HepG2 (cell line): ENCODE results near the gene NRN1L. TPM values are rescaled to one million over a fixed set of nuclear protein-coding genes. Genes with fewer than 3 reads are reported as not detected.

Experiments
- ARID2 ChIP-seq: sonication (generic); formaldehyde crosslinking; IDR thresholded peaks from 2 replicates; pipeline ENCODE4 v1.8.1; 2022; ENCODE audit warnings: mild to moderate bottlenecking, missing genetic modification reagents, borderline replicate concordance
- MXI1 ChIP-seq: IDR thresholded peaks from 3 replicates; pipeline ENCODE4 v1.6.1; 2012; ENCODE audit warnings: low read depth, low read length, inconsistent platforms, borderline replicate concordance
- NR3C1 ChIP-seq: sonication (generic); formaldehyde crosslinking; IDR thresholded peaks from 2 replicates; pipeline ENCODE4 v1.4.0; 2020; ENCODE audit warnings: missing genetic modification reagents
- PHF20 ChIP-seq: sonication (generic); formaldehyde crosslinking; IDR thresholded peaks from 2 replicates; pipeline ENCODE4 v1.5.0; 2020; ENCODE audit warnings: mild to moderate bottlenecking, missing genetic modification reagents
- RCOR2 ChIP-seq: IDR thresholded peaks from 2 replicates; pipeline ENCODE4 v1.6.1; 2016; ENCODE audit warnings: missing biosample characterization, missing genetic modification reagents
- SALL2 ChIP-seq: sonication (generic); formaldehyde crosslinking; IDR thresholded peaks from 2 replicates; pipeline ENCODE4 v1.8.1; 2023; ENCODE audit warnings: mild to moderate bottlenecking, missing genetic modification reagents, inconsistent platforms
- SRF ChIP-seq: IDR thresholded peaks from 2 replicates; pipeline ENCODE4 v1.6.1; 2011; ENCODE audit warnings: mild to moderate bottlenecking, low read depth, low read length, moderate library complexity
- TEAD3 ChIP-seq: optimal IDR thresholded peaks from 2 replicates; pipeline ENCODE3; 2016; ENCODE audit warnings: borderline replicate concordance
- ZNF17 ChIP-seq: sonication (generic); formaldehyde crosslinking; IDR thresholded peaks from 2 replicates; pipeline ENCODE4 v1.5.0; 2020; ENCODE audit warnings: mild to moderate bottlenecking, missing genetic modification reagents
- ZNF616 ChIP-seq: sonication (generic); formaldehyde crosslinking; IDR thresholded peaks from 2 replicates; pipeline ENCODE4 v1.5.0; 2020; ENCODE audit warnings: low read depth, mild to moderate bottlenecking, missing genetic modification reagents
- ZNF709 ChIP-seq: sonication (generic); formaldehyde crosslinking; IDR thresholded peaks from 2 replicates; pipeline ENCODE4 v1.5.0; 2020; ENCODE audit warnings: mild to moderate bottlenecking, missing genetic modification reagents
- polyA plus RNA-seq, 8 experiments: library from polyadenylated mRNA; depleted of rRNA in 3 of 8; stranded (reverse) in 7 of 8; unstranded in 1 of 8; fragments of >200 nt; fragmentation: Illumina TruSeq in 4 of 8; extraction: Trizol in 4 of 8; gene quantifications; 2 replicates each; pipeline versions ENCODE4 v1.2.1 to v1.2.3, GENCODE V29; 2011 to 2016; ENCODE audit warnings: low read depth in 4 of 8, missing spikeins in 1 of 8, mixed read lengths in 1 of 8; ENCODE audit not compliant: insufficient read depth in 1 of 8
- total RNA-seq, 5 experiments: library from RNA; depleted of rRNA; stranded (reverse); fragments of >200 nt; fragmentation: Illumina TruSeq; extraction: Trizol; gene quantifications; 2 replicates each; pipeline ENCODE4 v1.2.3, GENCODE V29; 2016; ENCODE audit warnings: low read depth in 1 of 5
- TF ChIP-seq, protein P1 (sequence below): IDR thresholded peaks from 2 replicates; pipeline ENCODE4 v1.4.0; 2020; ENCODE audit warnings: mild to moderate bottlenecking, missing genetic modification reagents
- TF ChIP-seq, protein P2 (sequence below): sonication (generic); formaldehyde crosslinking; IDR thresholded peaks from 2 replicates; pipeline ENCODE4 v1.4.0; 2020; ENCODE audit warnings: missing genetic modification reagents, mild to moderate bottlenecking, borderline replicate concordance
- TF ChIP-seq, protein P3 (sequence below): sonication (generic); formaldehyde crosslinking; IDR thresholded peaks from 2 replicates; pipeline ENCODE4 v1.5.0; 2020; ENCODE audit warnings: missing genetic modification reagents, mild to moderate bottlenecking, borderline replicate concordance
- TF ChIP-seq, protein P4 (sequence below): sonication (generic); formaldehyde crosslinking; IDR thresholded peaks from 2 replicates; pipeline ENCODE4 v1.4.0; 2020; ENCODE audit warnings: missing genetic modification reagents

The NRN1L gene
- total and polyA plus RNA-seq, 2 of the 13 experiments (the other 11 are each of a cell fraction or from before 2014, with no cell fraction given): 0.53 to 1.2 TPM

DNA sequence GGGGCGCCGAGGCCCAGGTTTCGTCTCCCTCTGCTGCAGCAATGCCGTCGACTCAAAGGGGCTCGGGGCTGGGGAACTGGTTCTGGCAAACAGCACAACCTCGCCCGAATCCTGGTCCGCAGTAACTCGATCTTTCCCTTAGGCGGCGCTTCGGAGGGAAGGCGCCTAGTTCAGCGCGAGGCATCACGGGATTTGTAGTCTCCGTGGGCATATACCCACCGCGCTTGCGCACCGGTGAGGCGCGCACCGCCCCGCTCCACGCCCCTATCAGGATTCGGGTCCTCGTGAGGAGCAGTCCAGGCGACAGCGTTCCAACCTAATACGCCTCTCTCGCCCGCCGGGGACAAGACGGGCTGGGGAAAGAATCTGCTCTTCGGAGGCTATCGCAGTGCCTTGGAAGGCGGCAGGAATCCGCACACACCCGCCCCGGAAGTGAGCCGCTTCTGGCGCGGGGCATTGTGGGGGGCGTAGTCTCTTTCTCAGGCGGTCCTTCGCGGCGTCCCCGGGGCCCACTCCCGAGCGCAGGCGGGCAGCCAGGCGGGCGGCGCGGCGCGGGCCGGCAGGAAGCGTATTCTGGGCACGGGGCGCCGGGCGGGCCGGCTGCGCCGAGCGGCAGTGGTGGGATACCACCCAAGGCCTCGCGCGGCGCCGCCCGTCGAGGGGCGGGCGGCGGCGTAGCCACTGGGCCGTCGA is 42.7 kb upstream of the NRN1L start, which contains the start of gene THAP11 (continued):
- TF ChIP-seq, protein P1, sequence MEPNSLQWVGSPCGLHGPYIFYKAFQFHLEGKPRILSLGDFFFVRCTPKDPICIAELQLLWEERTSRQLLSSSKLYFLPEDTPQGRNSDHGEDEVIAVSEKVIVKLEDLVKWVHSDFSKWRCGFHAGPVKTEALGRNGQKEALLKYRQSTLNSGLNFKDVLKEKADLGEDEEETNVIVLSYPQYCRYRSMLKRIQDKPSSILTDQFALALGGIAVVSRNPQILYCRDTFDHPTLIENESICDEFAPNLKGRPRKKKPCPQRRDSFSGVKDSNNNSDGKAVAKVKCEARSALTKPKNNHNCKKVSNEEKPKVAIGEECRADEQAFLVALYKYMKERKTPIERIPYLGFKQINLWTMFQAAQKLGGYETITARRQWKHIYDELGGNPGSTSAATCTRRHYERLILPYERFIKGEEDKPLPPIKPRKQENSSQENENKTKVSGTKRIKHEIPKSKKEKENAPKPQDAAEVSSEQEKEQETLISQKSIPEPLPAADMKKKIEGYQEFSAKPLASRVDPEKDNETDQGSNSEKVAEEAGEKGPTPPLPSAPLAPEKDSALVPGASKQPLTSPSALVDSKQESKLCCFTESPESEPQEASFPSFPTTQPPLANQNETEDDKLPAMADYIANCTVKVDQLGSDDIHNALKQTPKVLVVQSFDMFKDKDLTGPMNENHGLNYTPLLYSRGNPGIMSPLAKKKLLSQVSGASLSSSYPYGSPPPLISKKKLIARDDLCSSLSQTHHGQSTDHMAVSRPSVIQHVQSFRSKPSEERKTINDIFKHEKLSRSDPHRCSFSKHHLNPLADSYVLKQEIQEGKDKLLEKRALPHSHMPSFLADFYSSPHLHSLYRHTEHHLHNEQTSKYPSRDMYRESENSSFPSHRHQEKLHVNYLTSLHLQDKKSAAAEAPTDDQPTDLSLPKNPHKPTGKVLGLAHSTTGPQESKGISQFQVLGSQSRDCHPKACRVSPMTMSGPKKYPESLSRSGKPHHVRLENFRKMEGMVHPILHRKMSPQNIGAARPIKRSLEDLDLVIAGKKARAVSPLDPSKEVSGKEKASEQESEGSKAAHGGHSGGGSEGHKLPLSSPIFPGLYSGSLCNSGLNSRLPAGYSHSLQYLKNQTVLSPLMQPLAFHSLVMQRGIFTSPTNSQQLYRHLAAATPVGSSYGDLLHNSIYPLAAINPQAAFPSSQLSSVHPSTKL: peak; percentile 72
- peak; percentile 71; the same call in 1 of the 2 replicates for TF ChIP-seq SALL2 (CRISPR knock-in tag)
- TF ChIP-seq, protein P2, sequence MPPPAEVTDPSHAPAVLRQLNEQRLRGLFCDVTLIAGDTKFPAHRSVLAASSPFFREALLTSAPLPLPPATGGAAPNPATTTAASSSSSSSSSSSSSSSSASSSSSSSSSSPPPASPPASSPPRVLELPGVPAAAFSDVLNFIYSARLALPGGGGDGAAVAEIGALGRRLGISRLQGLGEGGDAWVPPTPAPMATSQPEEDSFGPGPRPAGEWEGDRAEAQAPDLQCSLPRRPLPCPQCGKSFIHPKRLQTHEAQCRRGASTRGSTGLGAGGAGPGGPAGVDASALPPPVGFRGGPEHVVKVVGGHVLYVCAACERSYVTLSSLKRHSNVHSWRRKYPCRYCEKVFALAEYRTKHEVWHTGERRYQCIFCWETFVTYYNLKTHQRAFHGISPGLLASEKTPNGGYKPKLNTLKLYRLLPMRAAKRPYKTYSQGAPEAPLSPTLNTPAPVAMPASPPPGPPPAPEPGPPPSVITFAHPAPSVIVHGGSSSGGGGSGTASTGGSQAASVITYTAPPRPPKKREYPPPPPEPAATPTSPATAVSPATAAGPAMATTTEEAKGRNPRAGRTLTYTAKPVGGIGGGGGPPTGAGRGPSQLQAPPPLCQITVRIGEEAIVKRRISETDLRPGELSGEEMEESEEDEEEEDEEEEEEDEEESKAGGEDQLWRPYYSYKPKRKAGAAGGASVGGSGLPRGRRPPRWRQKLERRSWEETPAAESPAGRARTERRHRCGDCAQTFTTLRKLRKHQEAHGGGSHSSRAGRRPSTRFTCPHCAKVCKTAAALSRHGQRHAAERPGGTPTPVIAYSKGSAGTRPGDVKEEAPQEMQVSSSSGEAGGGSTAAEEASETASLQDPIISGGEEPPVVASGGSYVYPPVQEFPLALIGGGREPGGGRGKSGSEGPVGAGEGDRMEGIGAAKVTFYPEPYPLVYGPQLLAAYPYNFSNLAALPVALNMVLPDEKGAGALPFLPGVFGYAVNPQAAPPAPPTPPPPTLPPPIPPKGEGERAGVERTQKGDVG (CRISPR knock-in tag): no peak; the same call in 1 of the 2 replicates
- TF ChIP-seq NR3C1 (CRISPR knock-in tag): no peak
- TF ChIP-seq, protein P3, sequence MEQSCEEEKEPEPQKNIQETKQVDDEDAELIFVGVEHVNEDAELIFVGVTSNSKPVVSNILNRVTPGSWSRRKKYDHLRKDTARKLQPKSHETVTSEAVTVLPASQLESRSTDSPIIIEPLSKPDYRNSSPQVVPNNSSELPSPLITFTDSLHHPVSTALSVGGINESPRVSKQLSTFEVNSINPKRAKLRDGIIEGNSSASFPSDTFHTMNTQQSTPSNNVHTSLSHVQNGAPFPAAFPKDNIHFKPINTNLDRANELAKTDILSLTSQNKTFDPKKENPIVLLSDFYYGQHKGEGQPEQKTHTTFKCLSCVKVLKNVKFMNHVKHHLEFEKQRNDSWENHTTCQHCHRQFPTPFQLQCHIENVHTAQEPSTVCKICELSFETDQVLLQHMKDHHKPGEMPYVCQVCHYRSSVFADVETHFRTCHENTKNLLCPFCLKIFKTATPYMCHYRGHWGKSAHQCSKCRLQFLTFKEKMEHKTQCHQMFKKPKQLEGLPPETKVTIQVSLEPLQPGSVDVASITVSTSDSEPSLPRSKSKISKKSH (CRISPR knock-in tag): no peak; the same call in none of the 2 replicates
- peak; percentile 43 for TF ChIP-seq PHF20 (CRISPR knock-in tag)
- no peak for TF ChIP-seq RCOR2 (CRISPR knock-in tag)
- peak; percentile 83; the same call in 1 of the 2 replicates for TF ChIP-seq ZNF709 (CRISPR knock-in tag)
- TF ChIP-seq, protein P4, sequence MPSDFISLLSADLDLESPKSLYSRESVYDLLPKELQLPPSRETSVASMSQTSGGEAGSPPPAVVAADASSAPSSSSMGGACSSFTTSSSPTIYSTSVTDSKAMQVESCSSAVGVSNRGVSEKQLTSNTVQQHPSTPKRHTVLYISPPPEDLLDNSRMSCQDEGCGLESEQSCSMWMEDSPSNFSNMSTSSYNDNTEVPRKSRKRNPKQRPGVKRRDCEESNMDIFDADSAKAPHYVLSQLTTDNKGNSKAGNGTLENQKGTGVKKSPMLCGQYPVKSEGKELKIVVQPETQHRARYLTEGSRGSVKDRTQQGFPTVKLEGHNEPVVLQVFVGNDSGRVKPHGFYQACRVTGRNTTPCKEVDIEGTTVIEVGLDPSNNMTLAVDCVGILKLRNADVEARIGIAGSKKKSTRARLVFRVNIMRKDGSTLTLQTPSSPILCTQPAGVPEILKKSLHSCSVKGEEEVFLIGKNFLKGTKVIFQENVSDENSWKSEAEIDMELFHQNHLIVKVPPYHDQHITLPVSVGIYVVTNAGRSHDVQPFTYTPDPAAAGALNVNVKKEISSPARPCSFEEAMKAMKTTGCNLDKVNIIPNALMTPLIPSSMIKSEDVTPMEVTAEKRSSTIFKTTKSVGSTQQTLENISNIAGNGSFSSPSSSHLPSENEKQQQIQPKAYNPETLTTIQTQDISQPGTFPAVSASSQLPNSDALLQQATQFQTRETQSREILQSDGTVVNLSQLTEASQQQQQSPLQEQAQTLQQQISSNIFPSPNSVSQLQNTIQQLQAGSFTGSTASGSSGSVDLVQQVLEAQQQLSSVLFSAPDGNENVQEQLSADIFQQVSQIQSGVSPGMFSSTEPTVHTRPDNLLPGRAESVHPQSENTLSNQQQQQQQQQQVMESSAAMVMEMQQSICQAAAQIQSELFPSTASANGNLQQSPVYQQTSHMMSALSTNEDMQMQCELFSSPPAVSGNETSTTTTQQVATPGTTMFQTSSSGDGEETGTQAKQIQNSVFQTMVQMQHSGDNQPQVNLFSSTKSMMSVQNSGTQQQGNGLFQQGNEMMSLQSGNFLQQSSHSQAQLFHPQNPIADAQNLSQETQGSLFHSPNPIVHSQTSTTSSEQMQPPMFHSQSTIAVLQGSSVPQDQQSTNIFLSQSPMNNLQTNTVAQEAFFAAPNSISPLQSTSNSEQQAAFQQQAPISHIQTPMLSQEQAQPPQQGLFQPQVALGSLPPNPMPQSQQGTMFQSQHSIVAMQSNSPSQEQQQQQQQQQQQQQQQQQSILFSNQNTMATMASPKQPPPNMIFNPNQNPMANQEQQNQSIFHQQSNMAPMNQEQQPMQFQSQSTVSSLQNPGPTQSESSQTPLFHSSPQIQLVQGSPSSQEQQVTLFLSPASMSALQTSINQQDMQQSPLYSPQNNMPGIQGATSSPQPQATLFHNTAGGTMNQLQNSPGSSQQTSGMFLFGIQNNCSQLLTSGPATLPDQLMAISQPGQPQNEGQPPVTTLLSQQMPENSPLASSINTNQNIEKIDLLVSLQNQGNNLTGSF (CRISPR knock-in tag): no peak
- peak; percentile 87 for TF ChIP-seq TEAD3 (CRISPR knock-in tag)
- TF ChIP-seq ZNF616 (CRISPR knock-in tag): no peak
- peak; percentile 86 for TF ChIP-seq MXI1
- no peak for TF ChIP-seq ZNF17 (CRISPR knock-in tag)
- TF ChIP-seq ARID2: peak; percentile 79; the same call in 1 of the 2 replicates
- TF ChIP-seq SRF: 0 out of 2 replicates have a peak, but pooled peaks have one; percentile 57
